Keratinocyte (primary cell): ENCODE data around the gene SLCO2B1. TPM values are rescaled to one million over a fixed set of nuclear protein-coding genes. Genes with fewer than 3 reads are reported as not detected.

ENCODE experiments used
- DNase-seq: peaks from one replicate; pipeline ENCODE4 v3.0.0-alpha.2; 2011; ENCODE audit warnings: low read depth, missing footprints, low spot score
- FAIRE-seq: peaks from 2 replicates; lab custom pipeline; 2011; peaks lifted over from hg19 to GRCh38; lab: Jason Lieb, UNC
- H2AFZ ChIP-seq: 2 replicates; pipeline ENCODE4 v1.6.0; 2012; ENCODE audit warnings: low read length, control low read depth, inconsistent platforms; ENCODE audit not compliant: control insufficient read depth
- H3K27ac ChIP-seq: 2 replicates; pipeline ENCODE4 v1.5.1; 2011; ENCODE audit warnings: low read length; ENCODE audit not compliant: control insufficient read depth, insufficient read depth
- H3K27me3 ChIP-seq: 3 replicates; pipeline ENCODE4 v1.6.0; 2011; ENCODE audit warnings: low read length; ENCODE audit not compliant: control insufficient read depth, insufficient read depth; ENCODE audit errors: extremely low read depth
- H3K36me3 ChIP-seq, 2 experiments: 2 replicates in 1 of 2; 3 replicates in 1 of 2; pipeline ENCODE4 v1.5.1; 2011; ENCODE audit warnings: low read length in 2 of 2, mild to moderate bottlenecking in 1 of 2; ENCODE audit not compliant: control insufficient read depth in 2 of 2, insufficient read depth in 2 of 2; ENCODE audit errors: extremely low read depth in 1 of 2
- H3K4me1 ChIP-seq: 3 replicates; pipeline ENCODE4 v1.5.1; 2011; ENCODE audit warnings: low read length; ENCODE audit not compliant: control insufficient read depth, insufficient read depth; ENCODE audit errors: extremely low read depth
- H3K4me2 ChIP-seq: 3 replicates; pipeline ENCODE4 v1.6.0; 2011; ENCODE audit warnings: low read depth, low read length; ENCODE audit not compliant: control insufficient read depth, insufficient read depth; ENCODE audit errors: extremely low read depth
- H3K4me3 ChIP-seq, 3 experiments: fragments of 200-600 bp in 1 of 3; sonication (generic) in 1 of 3; 2 replicates in 2 of 3; 3 replicates in 1 of 3; pipeline ENCODE4 v1.5.1; 2011 to 2016; ENCODE audit warnings: low read length in 3 of 3, mild to moderate bottlenecking in 3 of 3, control low read depth in 2 of 3, inconsistent platforms in 1 of 3, low read depth in 1 of 3, mixed read lengths in 1 of 3, mixed run types in 1 of 3, moderate library complexity in 1 of 3; ENCODE audit not compliant: control insufficient read depth in 2 of 3, insufficient read depth in 2 of 3; ENCODE audit errors: extremely low read depth in 1 of 3
- H3K79me2 ChIP-seq: 2 replicates; pipeline ENCODE4 v1.6.0; 2012; ENCODE audit warnings: low read length; ENCODE audit not compliant: control insufficient read depth, insufficient read depth
- H3K9ac ChIP-seq: 3 replicates; pipeline ENCODE4 v1.6.0; 2011; ENCODE audit warnings: low read length; ENCODE audit not compliant: control insufficient read depth, insufficient read depth; ENCODE audit errors: extremely low read depth
- H3K9me1 ChIP-seq: 3 replicates; pipeline ENCODE4 v1.6.0; 2011; ENCODE audit warnings: low read length; ENCODE audit not compliant: control insufficient read depth, insufficient read depth; ENCODE audit errors: extremely low read depth
- H3K9me3 ChIP-seq: 2 replicates; pipeline ENCODE4 v1.5.1; 2012; ENCODE audit warnings: low read depth, low read length; ENCODE audit not compliant: control insufficient read depth
- H4K20me1 ChIP-seq: 3 replicates; pipeline ENCODE4 v1.6.0; 2011; ENCODE audit warnings: low read length; ENCODE audit not compliant: control insufficient read depth, insufficient read depth; ENCODE audit errors: extremely low read depth
- CTCF ChIP-seq, 3 experiments: IDR thresholded peaks in 1 of 3; conservative IDR thresholded peaks in 1 of 3; optimal IDR thresholded peaks in 1 of 3; 2 replicates in 2 of 3; 3 replicates in 1 of 3; pipeline versions ENCODE3 to v1.5.1; 2011; ENCODE audit warnings: low read length in 3 of 3, mild to moderate bottlenecking in 3 of 3, moderate library complexity in 2 of 3, control low read depth in 1 of 3, inconsistent platforms in 1 of 3; ENCODE audit not compliant: insufficient read depth in 2 of 3; ENCODE audit errors: extremely low read depth in 1 of 3
- EZH2 ChIP-seq: IDR thresholded peaks from one replicate; pipeline ENCODE4 v1.6.1; 2012; ENCODE audit warnings: inconsistent platforms, mild to moderate bottlenecking, low read length, moderate library complexity
- dilution Hi-C: fragments of 300-500 bp; cut with MboI; formaldehyde crosslinking; loops from one replicate; pipeline ENCODE4 v1.7.0; 2020; ENCODE audit warnings: low sequenced_read_pairs; ENCODE audit not compliant: extremely low pct_ligation_motif_present
- polyA plus RNA-seq, 5 experiments: library from polyadenylated mRNA; depleted of rRNA in 3 of 5; stranded (reverse) in 3 of 5; stranded (forward) in 1 of 5; unstranded in 1 of 5; fragments of >200 nt; gene quantifications; 1 replicate in 1 of 5; 2 replicates in 3 of 5; 3 replicates in 1 of 5; pipeline versions ENCODE4 v1.2.1 to v1.2.3, GENCODE V29; 2011 to 2012; ENCODE audit warnings: missing spikeins in 2 of 5, low read depth in 1 of 5, low replicate concordance in 1 of 5

Gene SLCO2B1
- polyA plus RNA-seq, 1 donor (not counting 4 experiments of a cell fraction or from before 2014, with no cell fraction given), result not detected

GRCh38 chr11:75214843-75215242 lies 63.9 kb downstream of the SLCO2B1 start:
- H3K9me3 ChIP-seq, result no peaks in the 10 kb centered on the region
- no peak for TF ChIP-seq CTCF (optimal IDR thresholded peaks at IDR 0.05 in 1 of 3, IDR thresholded peaks at IDR 0.05 in 1 of 3, conservative IDR thresholded peaks at IDR 0.05 in 1 of 3; ENCODE audit: extremely low read depth in 1 of 3, insufficient read depth in 2 of 3, low read length in 3 of 3)
- no peaks in the 10 kb centered on the region for H3K9me1 ChIP-seq
- H3K36me3 ChIP-seq, result no peaks in the 10 kb centered on the region
- H3K27me3 ChIP-seq, result peaks cover 14% of the 10 kb centered on the region
- H3K27ac ChIP-seq, result no peak overlapping the region
- dilution Hi-C loops, result loop anchor here (25.0 kb wide), 1 partner anchor 178 kb away; no protein-coding TSS in a partner anchor
- no peaks in the 10 kb centered on the region for H3K4me1 ChIP-seq
- no peaks in the 10 kb centered on the region for H3K79me2 ChIP-seq
- no peaks in the 10 kb centered on the region for H4K20me1 ChIP-seq
- no peak overlapping the region for H3K9ac ChIP-seq
- FAIRE-seq, result no peak
- no peak overlapping the region for H3K4me3 ChIP-seq
- no peak overlapping the region for H3K4me2 ChIP-seq
- DNase-seq, result no peak
- no peak overlapping the region for H2AFZ ChIP-seq

- dilution Hi-C loops, result loop anchor here (25.0 kb wide), 1 partner anchor 183 kb away; no protein-coding TSS in a partner anchor
- DNase-seq (no peak), FAIRE-seq (no peak)
- no peak overlapping the region for H2AFZ ChIP-seq
- H3K4me2 ChIP-seq, result no peak overlapping the region
- H3K27ac ChIP-seq, result no peak overlapping the region
- no peaks in the 10 kb centered on the region for H3K9me3 ChIP-seq
- no peak overlapping the region for H3K4me3 ChIP-seq
- TF ChIP-seq EZH2 (no peak), CTCF (optimal IDR thresholded peaks at IDR 0.05 in 1 of 3, IDR thresholded peaks at IDR 0.05 in 1 of 3, conservative IDR thresholded peaks at IDR 0.05 in 1 of 3; ENCODE audit: extremely low read depth in 1 of 3, insufficient read depth in 2 of 3, low read length in 3 of 3) (no peak)
- H3K36me3 ChIP-seq, result no peaks in the 10 kb centered on the region
- no peaks in the 10 kb centered on the region for H3K9me1 ChIP-seq
- no peaks in the 10 kb centered on the region for H4K20me1 ChIP-seq
- no peak overlapping the region for H3K9ac ChIP-seq
- no peaks in the 10 kb centered on the region for H3K79me2 ChIP-seq
- H3K4me1 ChIP-seq, result no peaks in the 10 kb centered on the region
- H3K27me3 ChIP-seq, result peaks cover 14% of the 10 kb centered on the region
Measured at GRCh38 chr11:75219869-75220268, 69.0 kb downstream of the SLCO2B1 start.
